Measurements from ENCODE around the gene ATP2B2. TPM values are rescaled to one million over a fixed set of nuclear protein-coding genes. Genes with fewer than 3 reads are reported as not detected.

The ATP2B2 gene
- total and polyA plus RNA-seq, 10 of the 15 experiments (the other 5 are each of a cell fraction or from before 2014, with no cell fraction given) = 0.04 TPM; not detected in 9

- SMC1A ChIA-PET (ENCODE audit: uncharacterized antibody, unreplicated experiment) = no interaction called here
- no peak overlapping the region for H3K4me3 ChIP-seq
- H3K4me1 ChIP-seq (ENCODE audit: control insufficient read depth, insufficient read depth, low read length) = no peaks in the 10 kb centered on the region
- RAD21 ChIA-PET (ENCODE audit: unreplicated experiment) = no interaction called here
- H3K79me2 ChIP-seq (ENCODE audit: control insufficient read depth, insufficient read depth, low read length) = no peaks in the 10 kb centered on the region
- no peak for FAIRE-seq
- H4K20me1 ChIP-seq (ENCODE audit: control insufficient read depth, insufficient read depth) = no peaks in the 10 kb centered on the region
- WGBS (ENCODE audit: insufficient coverage, insufficient replicate concordance, low lambda C conversion rate, missing lambda C conversion rate) = 17% methylated on average over 6 of the region's 6 CpGs
- no peak overlapping the region for H2AFZ ChIP-seq (ENCODE audit: control insufficient read depth, low read depth, low read length)
- DNase-seq (ENCODE audit: low read depth, low spot score) = no peak
- POLR2A ChIA-PET = no interaction called here
- H3K27ac ChIP-seq (ENCODE audit: control insufficient read depth, insufficient read depth) = no peak overlapping the region
- H3K9ac ChIP-seq (ENCODE audit: control insufficient read depth, insufficient read depth, low read length) = no peak overlapping the region
- CTCF ChIA-PET = no interaction called here
- H3K36me3 ChIP-seq (ENCODE audit: control insufficient read depth in 2 of 2, insufficient read depth in 2 of 2, low read length in 1 of 2) = no peaks in the 10 kb centered on the region
- in situ Hi-C loops (cut with MboI) (no loop called here), intact Hi-C loops (cut with micrococcal nuclease; ENCODE audit: unreplicated experiment) (no loop called here)
- no peak overlapping the region for H3K4me2 ChIP-seq (ENCODE audit: control insufficient read depth, insufficient read depth)
- ATAC-seq = no peak
- no peaks in the 10 kb centered on the region; a peak in 3 of 4 replicates for H3K27me3 ChIP-seq (replicated peaks in 1 of 2; ENCODE audit: control insufficient read depth in 2 of 2, insufficient read depth in 2 of 2, low read length in 1 of 2)
- no TSS peak for BruUV-seq (replicated peaks)
- TF ChIP-seq PAX8 (IDR thresholded peaks at IDR 0.05) = no peak
- TF ChIP-seq E2F8 (IDR thresholded peaks at IDR 0.05; ENCODE audit: low read depth, partially characterized antibody) = no peak
- TF ChIP-seq NR2F1 (conservative IDR thresholded peaks at IDR 0.05) = no peak
- no peak for TF ChIP-seq MTA3 (IDR thresholded peaks at IDR 0.05; ENCODE audit: borderline replicate concordance, low read length)
- no peak for TF ChIP-seq POLR2AphosphoS2 (IDR thresholded peaks at IDR 0.05; ENCODE audit: low read depth, low read length)
- no peak for TF ChIP-seq MYC (IDR thresholded peaks at IDR 0.05; ENCODE audit: insufficient read depth, insufficient read length, insufficient replicate concordance, low read length, severe bottlenecking)
- TF ChIP-seq, protein P1, sequence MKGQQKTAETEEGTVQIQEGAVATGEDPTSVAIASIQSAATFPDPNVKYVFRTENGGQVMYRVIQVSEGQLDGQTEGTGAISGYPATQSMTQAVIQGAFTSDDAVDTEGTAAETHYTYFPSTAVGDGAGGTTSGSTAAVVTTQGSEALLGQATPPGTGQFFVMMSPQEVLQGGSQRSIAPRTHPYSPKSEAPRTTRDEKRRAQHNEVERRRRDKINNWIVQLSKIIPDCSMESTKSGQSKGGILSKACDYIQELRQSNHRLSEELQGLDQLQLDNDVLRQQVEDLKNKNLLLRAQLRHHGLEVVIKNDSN (IDR thresholded peaks at IDR 0.05; ENCODE audit: borderline replicate concordance, extremely low read length, insufficient read depth, low read depth, low read length) = no peak
- no peak for TF ChIP-seq ZNF217 (IDR thresholded peaks at IDR 0.05)
- TF ChIP-seq ZNF207 (IDR thresholded peaks at IDR 0.05; ENCODE audit: borderline replicate concordance) = no peak
- TF ChIP-seq NKRF (conservative IDR thresholded peaks at IDR 0.05) = no peak
- H3K9me3 ChIP-seq (replicated peaks; ENCODE audit: control insufficient read depth, insufficient read depth, low read length) = no peaks in the 10 kb centered on the region
Measured at GRCh38 chr3:10510743-10511432, 5.5 kb upstream of the ATP2B2 start.
